GM12864 (cell line): ENCODE data around the gene LCN12.

Source experiments
- DNase-seq: peaks from one replicate; pipeline ENCODE4 v3.0.0-alpha.2; 2011; ENCODE audit warnings: low read depth
- H3K4me3 ChIP-seq: 2 replicates; pipeline ENCODE4 v1.5.1; 2011; ENCODE audit warnings: mild to moderate bottlenecking, low read depth, low read length, control low read depth
- CTCF ChIP-seq: IDR thresholded peaks from 2 replicates; pipeline ENCODE4 v1.5.1; 2011; ENCODE audit warnings: low read depth, mild to moderate bottlenecking, moderate library complexity, low read length, control low read depth, inconsistent platforms; ENCODE audit errors: missing control alignments

The LCN12 gene

GRCh38 chr9:136927343-136928271, 24.5 kb upstream of the LCN12 start:
- TF ChIP-seq CTCF: no peak
- no peak overlapping the region for H3K4me3 ChIP-seq
- DNase-seq: no peak

- no peak for DNase-seq
- H3K4me3 ChIP-seq: no peak overlapping the region
- TF ChIP-seq CTCF: no peak
These were observed 23.5 kb upstream of the LCN12 start for GRCh38 chr9:136928591-136928990.

GRCh38 chr9:136930014-136930413, 22.1 kb upstream of the LCN12 start:
- no peak for DNase-seq
- H3K4me3 ChIP-seq: no peak overlapping the region
- TF ChIP-seq CTCF: no peak

GRCh38 chr9:136931611-136932130, 20.4 kb upstream of the LCN12 start:
- no peak for TF ChIP-seq CTCF
- no peak overlapping the region for H3K4me3 ChIP-seq
- no peak for DNase-seq

- no peak for TF ChIP-seq CTCF
- no peak for DNase-seq
- H3K4me3 ChIP-seq: no peak overlapping the region
These were observed 17.8 kb upstream of the LCN12 start for GRCh38 chr9:136934277-136934676.

- TF ChIP-seq CTCF: no peak
- H3K4me3 ChIP-seq: no peak overlapping the region
- DNase-seq: no peak
These were observed 16.4 kb upstream of the LCN12 start for GRCh38 chr9:136935651-136936050.
